ENCODE results near the gene SLC25A18.
"Not testable (repeated sequence)": the region's sequence is repeated elsewhere in the genome, so short reads cannot be mapped to it uniquely, and the experiment has no call there.

Gene SLC25A18, protein sequence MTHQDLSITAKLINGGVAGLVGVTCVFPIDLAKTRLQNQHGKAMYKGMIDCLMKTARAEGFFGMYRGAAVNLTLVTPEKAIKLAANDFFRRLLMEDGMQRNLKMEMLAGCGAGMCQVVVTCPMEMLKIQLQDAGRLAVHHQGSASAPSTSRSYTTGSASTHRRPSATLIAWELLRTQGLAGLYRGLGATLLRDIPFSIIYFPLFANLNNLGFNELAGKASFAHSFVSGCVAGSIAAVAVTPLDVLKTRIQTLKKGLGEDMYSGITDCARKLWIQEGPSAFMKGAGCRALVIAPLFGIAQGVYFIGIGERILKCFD

DNA sequence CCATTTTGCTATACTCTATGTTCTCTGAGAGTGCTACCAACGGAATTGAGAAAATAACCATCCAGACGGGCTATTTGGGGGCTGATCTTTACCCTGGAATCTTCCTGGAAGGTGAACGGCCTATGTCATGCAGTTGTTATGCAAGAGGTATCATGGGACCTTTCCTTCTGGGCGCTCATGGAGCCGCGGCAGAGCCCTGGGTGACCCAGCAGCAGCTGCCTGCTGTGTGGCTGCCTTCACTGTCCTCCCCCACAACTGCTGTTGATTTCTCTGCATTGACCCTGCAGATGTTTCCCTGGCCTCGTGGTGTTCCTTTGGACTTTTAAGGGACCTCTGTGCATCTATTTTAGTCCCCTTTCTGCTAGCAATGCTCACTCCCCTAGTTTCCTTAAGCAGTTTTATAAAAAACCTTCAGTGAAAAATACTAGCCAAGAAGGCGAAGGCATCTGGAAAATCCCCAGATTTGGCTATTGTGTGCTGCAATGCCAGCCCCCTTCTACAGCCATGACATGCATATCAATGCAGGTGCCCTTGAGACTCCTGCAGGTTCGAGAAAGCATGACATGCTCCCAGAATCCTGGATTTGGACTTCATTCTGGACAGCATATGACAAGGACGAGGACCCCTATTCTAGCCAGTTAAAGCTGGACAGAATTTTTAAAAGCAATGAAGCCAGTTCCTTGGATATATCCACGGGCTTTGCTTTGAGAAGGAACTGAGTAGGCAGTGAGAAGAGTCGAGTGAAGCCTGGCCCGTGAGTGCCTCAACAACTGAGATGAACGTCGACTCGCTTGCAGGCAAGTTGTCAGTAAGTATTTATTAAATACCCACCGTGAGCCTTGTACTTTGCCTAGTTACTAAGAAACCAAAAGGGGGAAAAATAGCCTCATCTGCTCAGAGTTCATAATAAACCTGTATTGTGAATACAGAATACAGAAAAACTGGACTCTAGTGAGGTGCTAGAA lies at the start of gene SLC25A18:
TSS of gene SLC25A18 (plus strand) at position 593 of the 965 bp plus-strand sequence. CDS start 16,447 bp downstream, outside the sequence.
- Histone ChIP-seq H3K4me3 (peak within 1 kb of the TSS; percentile 38), H3K27ac (peak within 1 kb of the TSS in 1 of 2 donors; percentile 81)
- no peak for DNase-seq (ENCODE audit: low spot score)
- TF ChIP-seq, protein P1, sequence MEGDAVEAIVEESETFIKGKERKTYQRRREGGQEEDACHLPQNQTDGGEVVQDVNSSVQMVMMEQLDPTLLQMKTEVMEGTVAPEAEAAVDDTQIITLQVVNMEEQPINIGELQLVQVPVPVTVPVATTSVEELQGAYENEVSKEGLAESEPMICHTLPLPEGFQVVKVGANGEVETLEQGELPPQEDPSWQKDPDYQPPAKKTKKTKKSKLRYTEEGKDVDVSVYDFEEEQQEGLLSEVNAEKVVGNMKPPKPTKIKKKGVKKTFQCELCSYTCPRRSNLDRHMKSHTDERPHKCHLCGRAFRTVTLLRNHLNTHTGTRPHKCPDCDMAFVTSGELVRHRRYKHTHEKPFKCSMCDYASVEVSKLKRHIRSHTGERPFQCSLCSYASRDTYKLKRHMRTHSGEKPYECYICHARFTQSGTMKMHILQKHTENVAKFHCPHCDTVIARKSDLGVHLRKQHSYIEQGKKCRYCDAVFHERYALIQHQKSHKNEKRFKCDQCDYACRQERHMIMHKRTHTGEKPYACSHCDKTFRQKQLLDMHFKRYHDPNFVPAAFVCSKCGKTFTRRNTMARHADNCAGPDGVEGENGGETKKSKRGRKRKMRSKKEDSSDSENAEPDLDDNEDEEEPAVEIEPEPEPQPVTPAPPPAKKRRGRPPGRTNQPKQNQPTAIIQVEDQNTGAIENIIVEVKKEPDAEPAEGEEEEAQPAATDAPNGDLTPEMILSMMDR (IDR thresholded peaks at IDR 0.05) = no peak

GRCh38 chr22:17513612-17514011 lies 49.7 kb upstream of the SLC25A18 start:
- no peak overlapping the region for H3K27ac ChIP-seq
- TF ChIP-seq, protein P1 (IDR thresholded peaks at IDR 0.05) = no peak
- no peak overlapping the region for H3K4me3 ChIP-seq
- no peak for DNase-seq (ENCODE audit: low spot score)

DNA sequence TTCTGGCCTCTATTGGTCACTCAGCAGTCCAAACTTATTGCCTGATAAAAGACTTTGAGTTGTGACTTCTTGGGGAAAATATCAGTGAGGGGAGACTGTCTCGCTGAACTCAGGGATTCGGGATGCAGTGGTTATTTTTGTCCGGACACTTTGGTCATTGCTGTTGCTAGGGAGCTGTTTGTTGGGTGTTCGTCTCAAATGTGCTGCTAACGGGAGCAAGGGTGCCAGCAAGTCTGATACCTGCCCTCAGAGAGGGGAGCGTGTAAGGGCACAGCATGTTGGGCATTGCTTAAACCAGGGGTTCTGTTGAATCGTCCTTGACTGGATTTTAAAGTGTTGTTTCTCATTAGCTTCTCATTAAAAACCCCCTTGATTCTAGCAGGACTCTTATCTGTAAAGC lies 49.2 kb upstream of the SLC25A18 start:
- TF ChIP-seq, protein P1 (IDR thresholded peaks at IDR 0.05) = no peak
- no peak for DNase-seq (ENCODE audit: low spot score)
- no peak overlapping the region for H3K4me3 ChIP-seq
- no peak overlapping the region for H3K27ac ChIP-seq

DNA sequence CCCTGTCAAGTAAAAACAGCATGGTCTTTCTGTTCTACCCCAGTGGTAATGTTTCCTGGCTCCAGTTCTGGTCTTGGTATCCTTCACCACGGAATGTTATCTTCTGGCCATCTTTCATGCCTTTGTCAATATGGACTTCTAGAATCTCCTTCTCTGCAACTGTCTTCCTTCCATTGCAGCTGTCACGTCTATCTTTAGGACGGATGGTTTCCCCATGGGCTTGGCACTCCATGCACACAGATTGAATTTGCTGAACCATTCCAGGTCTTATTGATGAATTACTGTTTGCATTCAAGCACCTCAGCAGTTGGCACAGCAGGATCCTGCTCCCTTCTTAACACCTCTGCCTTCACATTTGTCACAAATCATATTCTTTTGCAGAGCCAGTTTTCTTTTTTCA lies 44.9 kb upstream of the SLC25A18 start:
- H3K27ac ChIP-seq = no peak overlapping the region

DNA sequence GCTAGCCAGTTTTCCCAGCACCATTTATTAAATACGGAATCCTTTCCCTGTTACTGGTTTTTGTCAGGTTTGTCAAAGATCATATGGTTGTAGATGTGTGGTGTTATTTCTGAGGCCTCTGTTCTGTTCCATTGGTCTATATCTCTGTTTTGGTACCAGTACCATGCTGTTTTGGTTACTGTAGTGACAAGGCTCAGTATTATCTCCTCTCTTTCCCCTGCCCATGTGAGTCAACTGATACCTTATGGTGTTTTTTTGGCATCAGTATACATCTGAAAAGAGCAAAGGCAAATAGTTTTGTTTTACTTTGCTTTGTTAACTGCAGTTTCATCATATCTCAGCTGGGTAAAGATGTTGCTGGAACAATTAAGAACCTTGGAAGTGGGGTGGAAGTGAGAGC lies 41.3 kb upstream of the SLC25A18 start:
- DNase-seq (ENCODE audit: low spot score); H3K27ac ChIP-seq; H3K4me3 ChIP-seq: not testable (repeated sequence)

More for the DNA sequence above, 44.9 kb upstream of the SLC25A18 start:
- TF ChIP-seq, protein P1 (IDR thresholded peaks at IDR 0.05) = no peak
- H3K4me3 ChIP-seq = no peak overlapping the region
- no peak for DNase-seq (ENCODE audit: low spot score)

GRCh38 chr22:17523925-17524324 lies 39.4 kb upstream of the SLC25A18 start:
- DNase-seq (ENCODE audit: low spot score) = no peak
- H3K4me3 ChIP-seq = no peak overlapping the region
- H3K27ac ChIP-seq = no peak overlapping the region
- TF ChIP-seq, protein P1 (IDR thresholded peaks at IDR 0.05) = no peak

- Histone ChIP-seq H3K4me3 (no peak overlapping the region), H3K27ac (peak overlapping the region; percentile 34 to 68)
- DNase-seq (ENCODE audit: low spot score) = peak; percentile 83
- TF ChIP-seq, protein P1 (IDR thresholded peaks at IDR 0.05) = no peak
Observed at GRCh38 chr22:17536269-17536668, 27.0 kb upstream of the SLC25A18 start.
